Smooth muscle cell (in vitro differentiated cells): ENCODE measurements around the gene ADSS2. TPM values are rescaled to one million over a fixed set of nuclear protein-coding genes. Genes with fewer than 3 reads are reported as not detected.

Source experiments
- DNase-seq: peaks from one replicate; lab custom pipeline; 2025; ENCODE audit not compliant: unreplicated experiment; lab: John Stamatoyannopoulos, UW
- H2AFZ ChIP-seq: fragments of 200-600 bp; sonication (generic); 2 replicates; pipeline ENCODE4 v1.6.0; 2016; ENCODE audit warnings: antibody characterized with exemption, low read depth, mild to moderate bottlenecking
- H3F3A ChIP-seq: fragments of 200-600 bp; sonication (generic); 2 replicates; pipeline ENCODE4 v1.6.0; 2017; ENCODE audit warnings: antibody characterized with exemption, low read depth
- H3K27ac ChIP-seq: fragments of 200-600 bp; sonication (generic); 2 replicates; pipeline ENCODE4 v1.5.1; 2016; ENCODE audit warnings: low read depth, mild to moderate bottlenecking
- H3K27me3 ChIP-seq: fragments of 200-600 bp; sonication (generic); 2 replicates; pipeline ENCODE4 v1.6.1; 2016; ENCODE audit warnings: low read depth, mild to moderate bottlenecking
- H3K36me3 ChIP-seq: fragments of 200-600 bp; sonication (generic); 2 replicates; pipeline ENCODE4 v1.5.1; 2016; ENCODE audit warnings: low read depth
- H3K4me1 ChIP-seq: fragments of 200-600 bp; sonication (generic); 2 replicates; pipeline ENCODE4 v1.5.1; 2016; ENCODE audit warnings: low read depth
- H3K4me2 ChIP-seq: fragments of 200-600 bp; sonication (generic); 2 replicates; pipeline ENCODE4 v1.6.0; 2016; ENCODE audit warnings: mild to moderate bottlenecking
- H3K4me3 ChIP-seq: fragments of 200-600 bp; sonication (generic); 2 replicates; pipeline ENCODE4 v1.5.1; 2016; ENCODE audit warnings: mild to moderate bottlenecking
- H3K79me2 ChIP-seq: fragments of 200-600 bp; sonication (generic); 2 replicates; pipeline ENCODE4 v1.6.0; 2016; ENCODE audit warnings: low read depth, mild to moderate bottlenecking
- H3K9ac ChIP-seq: fragments of 200-600 bp; sonication (generic); 2 replicates; pipeline ENCODE4 v1.6.0; 2016; ENCODE audit warnings: low read depth
- H3K9me3 ChIP-seq: fragments of 200-600 bp; sonication (generic); replicated peaks from 2 replicates; pipeline ENCODE4 v1.5.1; 2016; ENCODE audit warnings: low read depth
- H4K20me1 ChIP-seq: fragments of 200-600 bp; sonication (generic); 2 replicates; pipeline ENCODE4 v1.6.0; 2016; ENCODE audit warnings: low read depth
- WGBS: methylation state at CpG from one replicate; pipeline ENCODE4 v1.1.7; 2016; ENCODE audit warnings: low lambda C conversion rate; 5-methylcytosine and 5-hydroxymethylcytosine counted together
- polyA plus RNA-seq: library from polyadenylated mRNA; unstranded; fragments of >200 nt; fragmentation: Nextera tagmentation; extraction: Ambion mirVana; gene quantifications from 2 replicates; pipeline ENCODE4 v1.2.1, GENCODE V29; 2016
- total RNA-seq: library from RNA; depleted of rRNA; stranded (reverse); fragments of >200 nt; gene quantifications from 2 replicates; pipeline ENCODE4 v1.2.3, GENCODE V29; 2014
- TF ChIP-seq, protein P1 (sequence below): fragments of 200-600 bp; sonication (generic); IDR thresholded peaks from 2 replicates; pipeline ENCODE4 v1.5.1; 2017; ENCODE audit warnings: borderline replicate concordance, mild to moderate bottlenecking, antibody characterized with exemption; ENCODE audit not compliant: insufficient read depth, poor library complexity, severe bottlenecking

The ADSS2 gene
- total and polyA plus RNA-seq, 2 experiments from 2014 or later = 13.8 to 35.1 TPM

- Histone ChIP-seq H3K27ac (no peak overlapping the region), H4K20me1 (no peaks in the 10 kb centered on the region), H3K36me3 (no peaks in the 10 kb centered on the region), H3K4me2 (no peak overlapping the region), H2AFZ (no peak overlapping the region), H3K79me2 (no peaks in the 10 kb centered on the region), H3K9ac (no peak overlapping the region), H3K4me3 (no peak overlapping the region), H3K9me3 (no peaks in the 10 kb centered on the region), H3K27me3 (no peaks in the 10 kb centered on the region), H3F3A (no peaks in the 10 kb centered on the region), H3K4me1 (no peaks in the 10 kb centered on the region)
- no peak for DNase-seq
- TF ChIP-seq, protein P1, sequence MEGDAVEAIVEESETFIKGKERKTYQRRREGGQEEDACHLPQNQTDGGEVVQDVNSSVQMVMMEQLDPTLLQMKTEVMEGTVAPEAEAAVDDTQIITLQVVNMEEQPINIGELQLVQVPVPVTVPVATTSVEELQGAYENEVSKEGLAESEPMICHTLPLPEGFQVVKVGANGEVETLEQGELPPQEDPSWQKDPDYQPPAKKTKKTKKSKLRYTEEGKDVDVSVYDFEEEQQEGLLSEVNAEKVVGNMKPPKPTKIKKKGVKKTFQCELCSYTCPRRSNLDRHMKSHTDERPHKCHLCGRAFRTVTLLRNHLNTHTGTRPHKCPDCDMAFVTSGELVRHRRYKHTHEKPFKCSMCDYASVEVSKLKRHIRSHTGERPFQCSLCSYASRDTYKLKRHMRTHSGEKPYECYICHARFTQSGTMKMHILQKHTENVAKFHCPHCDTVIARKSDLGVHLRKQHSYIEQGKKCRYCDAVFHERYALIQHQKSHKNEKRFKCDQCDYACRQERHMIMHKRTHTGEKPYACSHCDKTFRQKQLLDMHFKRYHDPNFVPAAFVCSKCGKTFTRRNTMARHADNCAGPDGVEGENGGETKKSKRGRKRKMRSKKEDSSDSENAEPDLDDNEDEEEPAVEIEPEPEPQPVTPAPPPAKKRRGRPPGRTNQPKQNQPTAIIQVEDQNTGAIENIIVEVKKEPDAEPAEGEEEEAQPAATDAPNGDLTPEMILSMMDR = no peak
- 73% methylated on average over 4 of the region's 4 CpGs for WGBS
These were observed 57.4 kb downstream of the ADSS2 start for GRCh38 chr1:244394346-244394745.

DNA sequence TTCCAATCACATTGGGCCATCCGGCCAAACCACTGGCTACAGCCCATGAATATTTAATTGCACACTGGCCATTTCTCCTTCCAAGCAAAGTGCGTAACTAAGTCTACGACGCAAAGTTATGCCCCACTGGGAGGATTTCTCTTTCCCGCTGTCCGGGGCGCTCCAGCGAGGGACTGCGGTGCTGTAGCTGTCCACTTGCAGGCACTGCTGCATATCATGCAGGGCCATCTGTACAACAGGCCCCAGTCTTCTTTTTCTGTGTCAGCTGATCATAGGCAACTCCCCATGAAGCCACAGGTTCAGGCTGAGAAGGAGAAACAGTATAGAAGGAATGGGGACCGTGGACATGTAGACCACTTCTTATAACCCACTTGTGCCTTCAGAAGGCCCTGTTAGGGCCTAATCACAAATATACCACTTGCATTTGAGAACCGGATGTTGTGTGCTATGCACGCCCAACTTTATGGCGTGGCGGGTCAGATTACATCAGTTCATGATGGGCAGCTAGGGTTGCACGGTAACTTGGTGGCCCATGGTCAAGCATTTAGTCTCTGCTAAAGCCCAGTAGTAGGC lies 58.0 kb downstream of the ADSS2 start:
- H3K36me3 ChIP-seq = no peaks in the 10 kb centered on the region
- TF ChIP-seq, protein P1 = no peak
- H4K20me1 ChIP-seq = no peaks in the 10 kb centered on the region
- no peaks in the 10 kb centered on the region for H3K79me2 ChIP-seq
- H3K9me3 ChIP-seq = no peaks in the 10 kb centered on the region
- H3K4me3 ChIP-seq = no peak overlapping the region
- no peak overlapping the region for H3K27ac ChIP-seq
- H3K27me3 ChIP-seq = no peaks in the 10 kb centered on the region
- no peak for DNase-seq
- H2AFZ ChIP-seq = no peak overlapping the region
- no peaks in the 10 kb centered on the region for H3K4me1 ChIP-seq
- no peak overlapping the region for H3K9ac ChIP-seq
- WGBS = 96% methylated on average over 15 of the region's 15 CpGs
- no peaks in the 10 kb centered on the region for H3F3A ChIP-seq
- no peak overlapping the region for H3K4me2 ChIP-seq

- no peak for DNase-seq
These were observed 59.9 kb downstream of the ADSS2 start for GRCh38 chr1:244391761-244392160.

More at GRCh38 chr1:244391761-244392160, 59.9 kb downstream of the ADSS2 start:
- Histone ChIP-seq H3K9me3 (no peaks in the 10 kb centered on the region), H3F3A (no peaks in the 10 kb centered on the region), H4K20me1 (no peaks in the 10 kb centered on the region), H3K36me3 (no peaks in the 10 kb centered on the region), H3K27me3 (no peaks in the 10 kb centered on the region), H3K4me3 (no peak overlapping the region), H2AFZ (no peak overlapping the region), H3K27ac (no peak overlapping the region), H3K79me2 (no peaks in the 10 kb centered on the region), H3K9ac (no peak overlapping the region), H3K4me1 (no peaks in the 10 kb centered on the region), H3K4me2 (no peak overlapping the region)
- TF ChIP-seq, protein P1 = no peak
- WGBS = over 99% methylated on average over 5 of the region's 5 CpGs
